Hematopoietic multipotent progenitor cell treated with erythropoietin and hydrocortisone succinate and interleukin-3 and kit ligand, for 15 days (in vitro differentiated cells): ENCODE results near the gene RPL29.
A peak's percentile ranks its signal among the peaks of the same experiment; 100 is the strongest.
"Not testable (repeated sequence)": the region's sequence is repeated elsewhere in the genome, so short reads cannot be mapped to it uniquely, and the experiment has no call there.

Experiments used
- DNase-seq: peaks from one replicate; pipeline ENCODE4 v3.0.0-alpha.2; 2015; ENCODE audit warnings: low spot score

RPL29 gene

GRCh38 chr3:51995346-51996163 lies at the start of gene RPL29:
TSS of gene RPL29 (minus strand) at chr3:51995895. CDS start at chr3:51995461, 434 bp downstream.
- peak; percentile 94 for DNase-seq

- no peak for DNase-seq
Measured at GRCh38 chr3:52044869-52045619, 49.3 kb upstream of the RPL29 start.

- no peak for DNase-seq
Measured at GRCh38 chr3:52043750-52044149, 48.1 kb upstream of the RPL29 start.

GRCh38 chr3:52043039-52043438 lies 47.3 kb upstream of the RPL29 start:
- DNase-seq: not testable (repeated sequence)

- no peak for DNase-seq
Measured at GRCh38 chr3:52041118-52041731, 45.5 kb upstream of the RPL29 start.

- no peak for DNase-seq
Measured at GRCh38 chr3:52040600-52040999, 44.9 kb upstream of the RPL29 start.

- no peak for DNase-seq
Measured at GRCh38 chr3:52039846-52040245, 44.2 kb upstream of the RPL29 start.

- no peak for DNase-seq
Measured at GRCh38 chr3:52039426-52039825, 43.7 kb upstream of the RPL29 start.

- DNase-seq: no peak
Measured at GRCh38 chr3:52038227-52038626, 42.5 kb upstream of the RPL29 start.

GRCh38 chr3:52037291-52037690 lies 41.6 kb upstream of the RPL29 start:
- DNase-seq: no peak

- DNase-seq: no peak
Measured at GRCh38 chr3:52036829-52037228, 41.1 kb upstream of the RPL29 start.

GRCh38 chr3:52036222-52036694 lies 40.6 kb upstream of the RPL29 start:
- DNase-seq: no peak

GRCh38 chr3:52034651-52035050 lies 39.0 kb upstream of the RPL29 start:
- no peak for DNase-seq

GRCh38 chr3:52034212-52034611 lies 38.5 kb upstream of the RPL29 start:
- no peak for DNase-seq

- not testable (repeated sequence) for DNase-seq
Measured at GRCh38 chr3:52033748-52034147, 38.1 kb upstream of the RPL29 start.

- no peak for DNase-seq
Measured at GRCh38 chr3:52032702-52033408, 37.2 kb upstream of the RPL29 start.

- DNase-seq: no peak
Measured at GRCh38 chr3:52031896-52032295, 36.2 kb upstream of the RPL29 start.

GRCh38 chr3:52030714-52031310 lies 35.1 kb upstream of the RPL29 start:
- DNase-seq: no peak

GRCh38 chr3:52029535-52029934 lies 33.8 kb upstream of the RPL29 start:
- DNase-seq: no peak

- DNase-seq: no peak
Measured at GRCh38 chr3:52029053-52029452, 33.4 kb upstream of the RPL29 start.

GRCh38 chr3:52028572-52028971 lies 32.9 kb upstream of the RPL29 start:
- DNase-seq: no peak

GRCh38 chr3:52026041-52026440 lies 30.3 kb upstream of the RPL29 start:
- DNase-seq: no peak
